ENCODE data around the gene GLCE.
"Not testable (repeated sequence)": the region's sequence is repeated elsewhere in the genome, so short reads cannot be mapped to it uniquely, and the experiment has no call there.

Gene GLCE

GRCh38 chr15:69143756-69144436 lies 16.5 kb upstream of the GLCE start:
- H3K27me3 ChIP-seq (ENCODE audit: control insufficient read depth, insufficient read depth, low read length): no peaks in the 10 kb centered on the region

DNA sequence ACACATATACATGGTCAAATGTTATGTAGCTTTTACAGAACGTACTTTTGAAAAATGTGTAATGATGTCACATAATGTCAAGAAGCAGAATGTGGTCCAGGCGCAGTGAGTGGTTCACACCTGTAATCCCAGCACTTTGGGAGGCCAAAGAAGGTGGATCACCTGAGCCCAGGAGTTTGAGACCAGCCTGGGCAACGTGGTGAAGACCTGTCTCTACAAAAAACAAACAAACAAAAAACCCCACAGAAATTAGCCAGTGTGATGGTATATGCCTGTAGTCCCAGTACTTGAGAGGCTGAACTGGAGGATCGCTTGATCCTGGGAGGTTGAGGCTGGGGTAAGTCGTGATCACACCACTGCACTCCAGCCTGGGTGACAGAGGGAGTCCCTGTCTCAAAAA lies 15.9 kb upstream of the GLCE start:
- no peaks in the 10 kb centered on the region for H3K36me3 ChIP-seq (ENCODE audit: control insufficient read depth, insufficient read depth, low read length)
- H3K9ac ChIP-seq (ENCODE audit: low read length): no peak overlapping the region
- H3K27me3 ChIP-seq (ENCODE audit: control insufficient read depth, insufficient read depth, low read length): no peaks in the 10 kb centered on the region
- no peaks in the 10 kb centered on the region for H3K4me1 ChIP-seq (ENCODE audit: control insufficient read depth, insufficient read depth, low read length)
- no peak overlapping the region for H3K27ac ChIP-seq (ENCODE audit: low read depth, low read length)
- H3K4me3 ChIP-seq (ENCODE audit: low read length): no peak overlapping the region

More at GRCh38 chr15:69143756-69144436, 16.5 kb upstream of the GLCE start:
- Histone ChIP-seq H3K36me3 (ENCODE audit: control insufficient read depth, insufficient read depth, low read length) (no peaks in the 10 kb centered on the region), H3K27ac (ENCODE audit: low read depth, low read length) (no peak overlapping the region), H3K4me3 (ENCODE audit: low read length) (no peak overlapping the region), H3K4me1 (ENCODE audit: control insufficient read depth, insufficient read depth, low read length) (no peaks in the 10 kb centered on the region), H3K9ac (ENCODE audit: low read length) (no peak overlapping the region)

- no peak overlapping the region for H3K9ac ChIP-seq (ENCODE audit: low read length)
- no peak overlapping the region for H3K4me3 ChIP-seq (ENCODE audit: low read length)
- H3K4me1 ChIP-seq (ENCODE audit: control insufficient read depth, insufficient read depth, low read length): no peaks in the 10 kb centered on the region
- no peak overlapping the region for H3K27ac ChIP-seq (ENCODE audit: low read depth, low read length)
- no peaks in the 10 kb centered on the region for H3K36me3 ChIP-seq (ENCODE audit: control insufficient read depth, insufficient read depth, low read length)
- no peaks in the 10 kb centered on the region for H3K27me3 ChIP-seq (ENCODE audit: control insufficient read depth, insufficient read depth, low read length)
Measured at GRCh38 chr15:69145149-69145693, 15.2 kb upstream of the GLCE start.

- Histone ChIP-seq H3K4me1 (ENCODE audit: control insufficient read depth, insufficient read depth, low read length) (no peaks in the 10 kb centered on the region), H3K36me3 (ENCODE audit: control insufficient read depth, insufficient read depth, low read length) (no peaks in the 10 kb centered on the region), H3K27me3 (ENCODE audit: control insufficient read depth, insufficient read depth, low read length) (no peaks in the 10 kb centered on the region), H3K4me3 (ENCODE audit: low read length) (no peak overlapping the region), H3K27ac (ENCODE audit: low read depth, low read length) (no peak overlapping the region), H3K9ac (ENCODE audit: low read length) (no peak overlapping the region)
Measured at GRCh38 chr15:69145694-69146492, 14.5 kb upstream of the GLCE start.

- H3K36me3 ChIP-seq (ENCODE audit: control insufficient read depth, insufficient read depth, low read length): no peaks in the 10 kb centered on the region
- no peak overlapping the region for H3K27ac ChIP-seq (ENCODE audit: low read depth, low read length)
- no peaks in the 10 kb centered on the region for H3K27me3 ChIP-seq (ENCODE audit: control insufficient read depth, insufficient read depth, low read length)
- no peaks in the 10 kb centered on the region for H3K4me1 ChIP-seq (ENCODE audit: control insufficient read depth, insufficient read depth, low read length)
- H3K4me3 ChIP-seq (ENCODE audit: low read length): no peak overlapping the region
- H3K9ac ChIP-seq (ENCODE audit: low read length): no peak overlapping the region
Measured at GRCh38 chr15:69146724-69147435, 13.6 kb upstream of the GLCE start.

GRCh38 chr15:69148465-69148864 lies 12.0 kb upstream of the GLCE start:
- Histone ChIP-seq H3K27ac (ENCODE audit: low read depth, low read length) (no peak overlapping the region), H3K4me1 (ENCODE audit: control insufficient read depth, insufficient read depth, low read length) (no peaks in the 10 kb centered on the region), H3K9ac (ENCODE audit: low read length) (no peak overlapping the region), H3K36me3 (ENCODE audit: control insufficient read depth, insufficient read depth, low read length) (no peaks in the 10 kb centered on the region), H3K4me3 (ENCODE audit: low read length) (no peak overlapping the region), H3K27me3 (ENCODE audit: control insufficient read depth, insufficient read depth, low read length) (no peaks in the 10 kb centered on the region)

- Histone ChIP-seq H3K4me1 (ENCODE audit: control insufficient read depth, insufficient read depth, low read length) (no peaks in the 10 kb centered on the region), H3K9ac (ENCODE audit: low read length) (no peak overlapping the region), H3K36me3 (ENCODE audit: control insufficient read depth, insufficient read depth, low read length) (no peaks in the 10 kb centered on the region), H3K4me3 (ENCODE audit: low read length) (no peak overlapping the region), H3K27ac (ENCODE audit: low read depth, low read length) (no peak overlapping the region), H3K27me3 (ENCODE audit: control insufficient read depth, insufficient read depth, low read length) (no peaks in the 10 kb centered on the region)
Measured at GRCh38 chr15:69149163-69149562, 11.3 kb upstream of the GLCE start.

GRCh38 chr15:69149803-69150202 lies 10.6 kb upstream of the GLCE start:
- no peak overlapping the region for H3K27ac ChIP-seq (ENCODE audit: low read depth, low read length)

GRCh38 chr15:69150336-69150735 lies 10.1 kb upstream of the GLCE start:
- H3K9ac ChIP-seq (ENCODE audit: low read length): no peak overlapping the region
- H3K27me3 ChIP-seq (ENCODE audit: control insufficient read depth, insufficient read depth, low read length): no peaks in the 10 kb centered on the region
- no peaks in the 10 kb centered on the region for H3K4me1 ChIP-seq (ENCODE audit: control insufficient read depth, insufficient read depth, low read length)
- H3K27ac ChIP-seq (ENCODE audit: low read depth, low read length): no peak overlapping the region
- no peaks in the 10 kb centered on the region for H3K36me3 ChIP-seq (ENCODE audit: control insufficient read depth, insufficient read depth, low read length)
- no peak overlapping the region for H3K4me3 ChIP-seq (ENCODE audit: low read length)

More at GRCh38 chr15:69149803-69150202, 10.6 kb upstream of the GLCE start:
- Histone ChIP-seq H3K9ac (ENCODE audit: low read length) (no peak overlapping the region), H3K36me3 (ENCODE audit: control insufficient read depth, insufficient read depth, low read length) (no peaks in the 10 kb centered on the region), H3K4me1 (ENCODE audit: control insufficient read depth, insufficient read depth, low read length) (no peaks in the 10 kb centered on the region), H3K27me3 (ENCODE audit: control insufficient read depth, insufficient read depth, low read length) (no peaks in the 10 kb centered on the region), H3K4me3 (ENCODE audit: low read length) (no peak overlapping the region)

- no peaks in the 10 kb centered on the region for H3K36me3 ChIP-seq (ENCODE audit: control insufficient read depth, insufficient read depth, low read length)
- no peak overlapping the region for H3K4me3 ChIP-seq (ENCODE audit: low read length)
- no peak overlapping the region for H3K27ac ChIP-seq (ENCODE audit: low read depth, low read length)
- no peak overlapping the region for H3K9ac ChIP-seq (ENCODE audit: low read length)
- no peaks in the 10 kb centered on the region for H3K27me3 ChIP-seq (ENCODE audit: control insufficient read depth, insufficient read depth, low read length)
- no peaks in the 10 kb centered on the region for H3K4me1 ChIP-seq (ENCODE audit: control insufficient read depth, insufficient read depth, low read length)
Measured at GRCh38 chr15:69150841-69151240, 9.6 kb upstream of the GLCE start.

DNA sequence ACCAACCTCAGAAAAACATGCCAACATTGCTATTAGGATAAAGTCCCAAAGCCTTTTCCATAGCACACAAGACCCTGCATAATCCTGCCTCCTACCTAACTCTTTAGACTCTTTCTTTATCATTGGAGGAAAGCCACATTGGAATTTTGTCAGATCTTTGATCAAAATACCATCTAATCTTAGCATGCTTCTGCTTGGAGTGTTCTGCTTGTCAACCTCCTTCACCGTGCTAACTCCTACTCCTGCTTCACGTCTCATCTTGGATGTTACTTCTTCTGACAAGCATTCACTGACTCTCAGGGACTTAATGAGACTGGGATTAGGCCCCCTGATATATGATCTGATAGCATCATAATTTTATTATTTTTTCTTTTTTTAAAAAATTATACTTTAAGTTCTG lies 7.4 kb upstream of the GLCE start:
- H3K27ac ChIP-seq (ENCODE audit: low read depth, low read length): no peak overlapping the region
- no peaks in the 10 kb centered on the region for H3K36me3 ChIP-seq (ENCODE audit: control insufficient read depth, insufficient read depth, low read length)
- no peak overlapping the region for H3K9ac ChIP-seq (ENCODE audit: low read length)
- H3K4me3 ChIP-seq (ENCODE audit: low read length): no peak overlapping the region
- no peaks in the 10 kb centered on the region for H3K4me1 ChIP-seq (ENCODE audit: control insufficient read depth, insufficient read depth, low read length)
- H3K27me3 ChIP-seq (ENCODE audit: control insufficient read depth, insufficient read depth, low read length): no peaks in the 10 kb centered on the region

- H3K4me1 ChIP-seq (ENCODE audit: control insufficient read depth, insufficient read depth, low read length); H3K36me3 ChIP-seq (ENCODE audit: control insufficient read depth, insufficient read depth, low read length); H3K27me3 ChIP-seq (ENCODE audit: control insufficient read depth, insufficient read depth, low read length); H3K4me3 ChIP-seq (ENCODE audit: low read length); H3K9ac ChIP-seq (ENCODE audit: low read length); H3K27ac ChIP-seq (ENCODE audit: low read depth, low read length): not testable (repeated sequence)
Measured at GRCh38 chr15:69153587-69153986, 6.8 kb upstream of the GLCE start.
